Activated CD8-positive, alpha-beta T cell treated with anti-CD3 and anti-CD28 coated beads, Interleukin-2, amount 10 ng/mL, durations not matched to agents 7 days and 5 days (primary cell): ENCODE results near the gene CACNA1C. TPM values are rescaled to one million over a fixed set of nuclear protein-coding genes. Genes with fewer than 3 reads are reported as not detected.

Source experiments
- ATAC-seq: fragments of 150-1000 bp; cut with Tn5 transposase; one replicate; pipeline ENCODE4 v1.10.0; 2021; ENCODE audit warnings: moderate library complexity
- CTCF ChIA-PET: fragments of 350-600 bp; sonication (Branson Sonifier 250); formaldehyde crosslinking; loops from one replicate; lab custom pipeline; 2021; ENCODE audit warnings: antibody characterized with exemption; lab: Charles Lee
- POLR2A ChIA-PET: fragments of 350-600 bp; sonication (Branson Sonifier 250); formaldehyde crosslinking; loops from one replicate; lab custom pipeline; 2021; ENCODE audit warnings: antibody characterized with exemption; lab: Charles Lee
- DNase-seq: peaks from one replicate; pipeline ENCODE4 v3.0.0-alpha.2; 2020
- H3K27ac Mint-ChIP-seq: one replicate; pipeline ENCODE4 v1.8.0; 2021; ENCODE audit warnings: mild to moderate bottlenecking, mixed read lengths
- H3K27me3 Mint-ChIP-seq: one replicate; pipeline ENCODE4 v1.8.0; 2021; ENCODE audit warnings: low read depth, mixed read lengths
- H3K36me3 Mint-ChIP-seq: one replicate; pipeline ENCODE4 v1.8.0; 2021; ENCODE audit warnings: low read depth, mixed read lengths
- H3K4me1 Mint-ChIP-seq: one replicate; pipeline ENCODE4 v1.8.0; 2021; ENCODE audit warnings: low read depth, mixed read lengths
- H3K4me3 Mint-ChIP-seq: one replicate; pipeline ENCODE4 v1.8.0; 2021; ENCODE audit warnings: mild to moderate bottlenecking, mixed read lengths
- H3K9me3 Mint-ChIP-seq: one replicate; pipeline ENCODE4 v1.8.0; 2022; ENCODE audit warnings: mixed read lengths; ENCODE audit not compliant: insufficient read depth
- total RNA-seq, 2 experiments: library from RNA; stranded (reverse); gene quantifications; one replicate each; pipeline ENCODE4 v1.2.3, GENCODE V29; 2021

CACNA1C gene
- total RNA-seq, 2 experiments from 2014 or later = 0.08 TPM

DNA sequence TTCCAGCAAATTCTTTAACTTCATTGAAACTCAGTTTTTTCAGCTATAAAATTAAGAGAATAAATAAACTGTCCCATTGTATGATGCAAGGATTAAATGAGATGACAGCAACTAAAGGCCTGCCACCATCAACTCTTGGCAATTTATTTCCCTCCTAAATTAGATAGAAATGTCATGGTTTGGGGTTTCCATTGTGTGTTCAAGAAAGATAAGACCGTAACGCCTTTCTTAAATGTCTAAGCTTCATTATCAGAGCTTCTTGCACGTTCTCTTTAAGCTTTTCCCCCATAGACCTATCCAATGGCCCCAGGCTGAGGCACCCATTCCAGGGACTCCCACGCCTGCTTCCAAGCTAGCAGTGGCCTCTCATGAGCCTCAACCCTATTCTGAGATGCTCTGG, 281.9 kb downstream of the CACNA1C start:
- Mint-ChIP-seq H3K4me1 (no peaks in the 10 kb centered on the region), H3K27me3 (peaks cover 5% of the 10 kb centered on the region), H3K4me3 (no peak overlapping the region), H3K9me3 (no peaks in the 10 kb centered on the region), H3K36me3 (no peaks in the 10 kb centered on the region), H3K27ac (no peak overlapping the region)
- POLR2A ChIA-PET = no interaction called here
- ATAC-seq = no peak
- CTCF ChIA-PET = no interaction called here
- no peak for DNase-seq

DNA sequence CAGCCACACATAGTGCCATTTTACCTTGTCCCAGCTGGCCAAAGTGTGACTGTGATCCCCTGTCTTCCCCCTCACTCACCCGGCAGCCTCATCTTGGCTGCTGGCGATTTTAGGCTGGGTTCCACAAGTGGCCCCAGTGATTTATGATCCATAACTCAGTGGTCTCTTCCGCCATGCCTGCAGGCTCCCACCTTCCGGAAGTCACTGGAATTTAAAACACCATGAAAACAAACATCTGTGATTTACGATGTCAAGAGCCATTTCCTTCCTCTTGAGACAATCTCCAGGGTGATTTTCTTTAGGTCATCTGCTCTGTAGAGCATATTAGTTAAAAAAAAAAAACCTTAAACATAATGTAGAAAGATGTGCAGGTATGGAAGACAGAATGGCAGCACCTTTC, 282.3 kb downstream of the CACNA1C start:
- POLR2A ChIA-PET = no interaction called here
- H3K27ac Mint-ChIP-seq = no peak overlapping the region
- peaks cover 5% of the 10 kb centered on the region for H3K27me3 Mint-ChIP-seq
- H3K4me3 Mint-ChIP-seq = no peak overlapping the region
- no peaks in the 10 kb centered on the region for H3K9me3 Mint-ChIP-seq
- CTCF ChIA-PET = no interaction called here
- ATAC-seq (no peak), DNase-seq (no peak)
- no peaks in the 10 kb centered on the region for H3K4me1 Mint-ChIP-seq
- no peaks in the 10 kb centered on the region for H3K36me3 Mint-ChIP-seq

DNA sequence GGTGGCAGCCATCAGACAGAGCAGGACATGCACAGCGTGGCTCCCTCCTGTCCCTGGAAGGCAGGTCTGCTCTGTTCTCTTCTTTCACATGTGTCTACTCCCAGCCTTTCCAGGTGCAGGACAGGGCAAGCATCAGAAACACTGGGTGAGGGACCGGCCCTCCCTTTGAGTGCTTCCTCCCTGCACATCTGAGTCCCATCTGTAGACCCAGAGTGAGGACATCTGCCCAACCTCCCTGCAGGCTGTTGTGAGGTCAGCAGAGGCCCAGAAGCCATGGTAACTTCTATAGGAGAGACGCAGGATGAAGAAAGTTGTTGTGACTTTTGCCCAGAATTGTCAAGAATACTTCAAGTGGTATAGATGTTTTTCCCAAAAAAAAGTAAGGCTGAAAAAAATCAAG, 282.7 kb downstream of the CACNA1C start:
- DNase-seq = no peak
- H3K27ac Mint-ChIP-seq = no peak overlapping the region
- no peaks in the 10 kb centered on the region for H3K36me3 Mint-ChIP-seq
- no peaks in the 10 kb centered on the region for H3K4me1 Mint-ChIP-seq
- H3K27me3 Mint-ChIP-seq = peaks cover 5% of the 10 kb centered on the region
- no peak overlapping the region for H3K4me3 Mint-ChIP-seq
- CTCF ChIA-PET = no interaction called here
- POLR2A ChIA-PET = no interaction called here
- ATAC-seq = no peak
- H3K9me3 Mint-ChIP-seq = no peaks in the 10 kb centered on the region

DNA sequence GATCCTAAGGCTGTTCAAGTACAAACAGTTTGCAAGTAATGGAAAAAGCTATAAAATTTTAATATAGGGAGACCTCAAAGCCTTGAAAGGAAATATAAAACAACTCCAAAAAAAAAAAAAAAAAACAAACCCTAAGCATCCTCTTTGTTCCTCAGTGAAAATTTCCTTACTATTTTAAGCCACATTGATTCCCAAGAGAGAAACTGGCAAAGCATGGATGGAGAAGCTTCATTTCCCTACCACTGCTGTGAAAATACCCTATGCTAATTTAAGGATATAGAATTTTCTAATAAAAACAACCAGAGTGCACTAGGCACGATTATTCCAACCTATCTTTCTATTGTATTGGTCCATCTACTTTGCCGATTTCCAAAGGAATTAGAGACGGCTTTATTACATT, 283.1 kb downstream of the CACNA1C start:
- CTCF ChIA-PET = no interaction called here
- ATAC-seq = no peak
- Mint-ChIP-seq H3K4me3 (no peak overlapping the region), H3K27me3 (peaks cover 5% of the 10 kb centered on the region), H3K9me3 (no peaks in the 10 kb centered on the region), H3K4me1 (no peaks in the 10 kb centered on the region), H3K27ac (no peak overlapping the region), H3K36me3 (no peaks in the 10 kb centered on the region)
- POLR2A ChIA-PET = no interaction called here
- DNase-seq = no peak

DNA sequence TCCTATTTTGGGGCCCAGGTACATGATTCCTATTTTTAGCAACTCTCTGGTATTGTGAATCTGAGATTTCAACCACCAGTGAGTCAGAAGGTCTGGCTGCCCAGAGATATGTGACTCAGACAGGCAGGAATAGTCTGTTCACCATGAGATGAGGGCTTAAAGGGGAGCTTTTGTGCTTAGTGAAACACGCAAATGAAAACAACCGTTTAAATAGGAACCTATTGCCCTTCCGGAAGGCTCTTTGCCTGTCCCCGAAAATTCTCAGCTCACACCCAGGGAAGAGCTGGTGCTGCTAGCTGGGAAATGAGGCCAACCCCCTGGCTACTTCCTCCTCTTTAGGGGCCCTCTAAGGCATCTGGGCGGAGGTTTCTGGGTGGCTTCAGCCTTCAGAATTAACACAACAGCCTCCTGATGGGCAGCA, 283.6 kb downstream of the CACNA1C start:
- peaks cover 5% of the 10 kb centered on the region for H3K27me3 Mint-ChIP-seq
- H3K36me3 Mint-ChIP-seq = no peaks in the 10 kb centered on the region
- H3K4me1 Mint-ChIP-seq = no peaks in the 10 kb centered on the region
- no peak overlapping the region for H3K4me3 Mint-ChIP-seq
- ATAC-seq (no peak), DNase-seq (no peak)
- no peaks in the 10 kb centered on the region for H3K9me3 Mint-ChIP-seq
- H3K27ac Mint-ChIP-seq = no peak overlapping the region
- CTCF ChIA-PET = no interaction called here
- POLR2A ChIA-PET = no interaction called here

DNA sequence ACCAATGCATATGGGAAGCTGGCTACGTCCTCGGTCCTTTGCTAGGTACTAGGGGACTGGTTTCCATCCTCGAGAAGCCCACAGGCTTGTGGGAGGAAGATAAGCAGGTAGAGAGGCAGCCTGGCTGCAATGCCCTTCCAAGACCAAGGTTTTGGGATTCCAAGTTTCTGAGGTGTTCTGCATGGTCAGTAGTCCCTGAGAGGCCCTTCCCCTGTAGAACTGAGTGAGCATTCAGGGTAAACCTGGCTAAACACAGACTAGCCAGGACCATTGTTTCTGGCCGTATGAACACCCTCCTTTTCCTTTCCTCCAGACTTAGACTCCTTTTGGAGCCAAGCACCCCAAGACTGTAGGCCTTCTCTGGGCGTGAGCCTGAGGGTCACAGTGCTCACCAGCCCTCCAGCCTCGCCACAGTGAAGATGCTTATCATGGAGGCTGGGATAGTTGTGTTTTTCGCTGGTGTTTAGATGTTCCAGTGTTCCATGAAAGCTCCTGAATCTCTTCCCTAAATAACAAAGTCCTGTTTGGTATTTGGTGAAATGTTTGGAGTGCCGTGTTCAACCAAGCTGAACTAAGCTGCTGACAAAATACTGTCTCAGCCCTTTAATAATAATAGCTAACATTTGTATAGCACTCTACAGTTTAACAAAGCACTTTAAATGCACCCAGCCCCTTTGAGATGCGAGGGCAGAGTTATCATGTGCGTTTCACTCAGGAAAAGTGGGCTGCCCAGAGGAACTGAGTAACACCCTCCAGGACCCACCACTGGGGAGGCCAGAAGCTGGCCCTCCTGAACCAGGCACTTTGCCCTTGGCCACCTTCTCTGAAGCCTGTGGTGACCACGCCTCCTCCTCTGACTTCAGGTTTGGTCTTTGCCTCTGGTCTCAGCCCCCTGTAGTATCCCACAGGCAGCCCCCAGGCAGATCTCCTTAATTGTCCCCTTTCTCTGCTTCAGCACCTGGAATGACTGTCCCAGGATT, 284.5 kb downstream of the CACNA1C start:
- DNase-seq = no peak
- no peaks in the 10 kb centered on the region for H3K4me1 Mint-ChIP-seq
- CTCF ChIA-PET = no interaction called here
- no peak overlapping the region for H3K4me3 Mint-ChIP-seq
- H3K27me3 Mint-ChIP-seq = peaks cover 8% of the 10 kb centered on the region
- no peak overlapping the region for H3K27ac Mint-ChIP-seq
- H3K9me3 Mint-ChIP-seq = no peaks in the 10 kb centered on the region
- no peak for ATAC-seq
- H3K36me3 Mint-ChIP-seq = no peaks in the 10 kb centered on the region
- POLR2A ChIA-PET = no interaction called here

DNA sequence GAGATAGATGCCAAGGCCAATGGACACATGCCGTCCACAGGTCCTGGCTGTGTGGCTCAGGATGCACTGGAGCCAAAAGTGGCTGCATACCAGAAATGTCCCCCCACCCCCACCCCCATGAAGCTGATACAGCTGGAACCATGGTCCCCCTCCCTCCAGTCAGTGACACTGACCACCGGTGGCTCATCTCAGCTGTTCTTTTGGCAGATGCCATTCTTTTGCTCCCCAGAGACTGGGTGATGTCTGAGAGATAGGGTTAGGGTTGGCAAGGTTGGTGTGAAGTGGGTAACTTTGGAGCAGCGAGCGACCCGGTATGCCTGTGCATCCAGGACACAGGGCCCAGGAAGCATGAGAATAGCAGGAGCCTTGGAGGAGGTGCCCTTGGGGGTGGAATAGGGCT, 285.6 kb downstream of the CACNA1C start:
- no peaks in the 10 kb centered on the region for H3K9me3 Mint-ChIP-seq
- peaks cover 11% of the 10 kb centered on the region for H3K27me3 Mint-ChIP-seq
- no peaks in the 10 kb centered on the region for H3K4me1 Mint-ChIP-seq
- CTCF ChIA-PET = no interaction called here
- POLR2A ChIA-PET = no interaction called here
- no peak overlapping the region for H3K4me3 Mint-ChIP-seq
- no peaks in the 10 kb centered on the region for H3K36me3 Mint-ChIP-seq
- no peak for DNase-seq
- no peak for ATAC-seq
- H3K27ac Mint-ChIP-seq = no peak overlapping the region

DNA sequence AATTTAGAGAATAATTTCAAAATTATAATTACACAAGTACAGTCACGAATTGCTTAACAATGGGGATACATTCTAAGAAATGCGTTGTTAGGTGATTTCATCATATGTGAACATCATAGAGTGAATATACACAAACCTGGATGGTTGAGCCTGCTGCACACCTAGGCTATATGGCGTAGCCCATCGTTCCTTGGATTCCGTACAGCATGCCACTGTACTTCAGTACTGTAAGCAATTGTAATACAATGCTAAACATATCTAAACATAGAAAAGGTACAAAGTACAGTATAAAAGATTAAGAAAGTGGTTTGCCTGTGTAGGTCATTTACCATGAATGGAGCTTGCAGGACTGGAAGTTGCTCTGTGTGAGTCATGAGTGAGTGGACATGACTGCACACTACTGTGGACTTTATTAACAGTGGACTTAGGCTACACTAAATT, 286.2 kb downstream of the CACNA1C start:
- DNase-seq (no peak), ATAC-seq (no peak)
- ChIA-PET POLR2A (no interaction called here), CTCF (no interaction called here)
- no peaks in the 10 kb centered on the region for H3K36me3 Mint-ChIP-seq
- no peak overlapping the region for H3K27ac Mint-ChIP-seq
- no peaks in the 10 kb centered on the region for H3K4me1 Mint-ChIP-seq
- H3K4me3 Mint-ChIP-seq = no peak overlapping the region
- peaks cover 15% of the 10 kb centered on the region for H3K27me3 Mint-ChIP-seq
- H3K9me3 Mint-ChIP-seq = no peaks in the 10 kb centered on the region

DNA sequence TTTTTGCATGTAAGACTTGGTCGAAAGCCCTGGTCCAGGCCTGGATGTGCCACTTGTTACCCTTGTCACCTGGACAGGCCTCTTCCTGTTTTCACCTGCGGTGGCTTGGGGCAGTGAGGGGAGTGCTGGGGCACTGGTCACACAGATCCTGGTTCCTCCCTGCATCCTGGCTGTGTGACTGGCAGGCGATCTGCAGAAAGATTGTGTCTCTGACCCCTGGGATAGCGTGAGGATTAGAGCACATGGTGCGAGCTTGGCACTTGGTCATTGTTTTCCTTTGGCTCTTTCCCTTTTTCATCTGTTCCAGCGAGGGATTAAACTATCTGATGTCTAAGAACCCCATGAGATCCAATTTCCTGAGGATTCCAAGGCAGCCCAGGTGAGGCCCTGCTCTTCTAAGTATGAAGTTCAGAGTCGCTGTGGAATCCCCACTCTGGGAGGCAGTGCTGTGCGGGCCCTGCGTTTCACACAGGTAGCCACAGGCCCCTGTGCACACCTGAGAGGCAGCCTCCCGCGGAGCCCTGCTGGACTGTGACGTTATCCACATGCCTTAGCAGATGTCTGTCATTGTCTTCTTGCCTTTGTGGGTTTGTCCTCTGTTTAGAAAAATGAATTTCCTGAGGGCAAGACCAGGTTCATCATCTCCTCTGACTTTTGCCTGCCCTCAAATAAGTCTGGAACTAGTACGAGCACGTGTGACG, 288.4 kb downstream of the CACNA1C start:
- H3K27me3 Mint-ChIP-seq = peaks cover 13% of the 10 kb centered on the region
- H3K4me3 Mint-ChIP-seq = no peak overlapping the region
- no peaks in the 10 kb centered on the region for H3K9me3 Mint-ChIP-seq
- no peaks in the 10 kb centered on the region for H3K36me3 Mint-ChIP-seq
- ChIA-PET CTCF (no interaction called here), POLR2A (no interaction called here)
- no peak overlapping the region for H3K27ac Mint-ChIP-seq
- DNase-seq (no peak), ATAC-seq (no peak)
- no peaks in the 10 kb centered on the region for H3K4me1 Mint-ChIP-seq

DNA sequence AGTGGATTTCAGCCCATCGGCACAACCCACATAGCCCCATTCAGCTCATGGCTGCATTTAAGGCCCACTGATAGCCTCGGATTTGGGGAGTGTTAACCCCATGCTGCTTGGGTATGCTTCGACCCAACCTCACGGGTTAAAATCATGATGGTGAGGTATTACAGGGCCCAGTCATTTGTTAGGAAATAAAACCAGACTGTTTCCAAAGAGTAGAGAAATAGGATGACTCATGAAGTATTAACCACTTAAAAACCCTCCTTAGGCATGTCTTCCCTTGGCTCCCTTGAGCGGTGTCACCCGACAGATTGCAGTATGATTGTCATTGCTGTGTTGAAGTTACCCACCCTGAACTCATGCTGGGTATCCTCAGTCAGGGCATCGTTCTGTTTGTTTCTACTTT, 289.1 kb downstream of the CACNA1C start:
- POLR2A ChIA-PET = no interaction called here
- no peak overlapping the region for H3K4me3 Mint-ChIP-seq
- no peak overlapping the region for H3K27ac Mint-ChIP-seq
- H3K27me3 Mint-ChIP-seq = peaks cover 11% of the 10 kb centered on the region
- H3K36me3 Mint-ChIP-seq = no peaks in the 10 kb centered on the region
- CTCF ChIA-PET = no interaction called here
- H3K4me1 Mint-ChIP-seq = no peaks in the 10 kb centered on the region
- no peaks in the 10 kb centered on the region for H3K9me3 Mint-ChIP-seq
- ATAC-seq = no peak
- no peak for DNase-seq

DNA sequence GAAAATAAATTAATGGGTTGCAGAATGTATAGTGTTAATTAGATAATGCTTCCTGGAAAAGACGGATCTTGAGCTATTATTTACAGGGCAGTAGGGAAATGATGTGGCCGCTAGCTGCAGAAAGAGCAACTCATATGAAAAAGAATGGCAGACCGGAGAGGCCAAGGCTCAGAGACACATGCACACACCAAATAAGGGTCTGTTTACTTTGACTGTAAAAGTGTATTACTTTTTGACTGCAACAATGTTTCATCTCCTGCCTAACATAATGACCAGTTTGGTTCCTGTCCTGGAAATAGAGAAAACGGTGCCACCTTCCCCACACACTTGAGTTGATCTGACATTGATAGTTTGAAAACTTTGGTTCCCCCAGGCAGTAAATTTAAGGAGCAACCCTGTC, 290.9 kb downstream of the CACNA1C start:
- ChIA-PET POLR2A (no interaction called here), CTCF (no interaction called here)
- Mint-ChIP-seq H3K4me1 (no peaks in the 10 kb centered on the region), H3K36me3 (no peaks in the 10 kb centered on the region), H3K27ac (no peak overlapping the region), H3K9me3 (no peaks in the 10 kb centered on the region), H3K4me3 (no peak overlapping the region), H3K27me3 (peaks cover 11% of the 10 kb centered on the region)
- DNase-seq = no peak
- ATAC-seq = no peak

DNA sequence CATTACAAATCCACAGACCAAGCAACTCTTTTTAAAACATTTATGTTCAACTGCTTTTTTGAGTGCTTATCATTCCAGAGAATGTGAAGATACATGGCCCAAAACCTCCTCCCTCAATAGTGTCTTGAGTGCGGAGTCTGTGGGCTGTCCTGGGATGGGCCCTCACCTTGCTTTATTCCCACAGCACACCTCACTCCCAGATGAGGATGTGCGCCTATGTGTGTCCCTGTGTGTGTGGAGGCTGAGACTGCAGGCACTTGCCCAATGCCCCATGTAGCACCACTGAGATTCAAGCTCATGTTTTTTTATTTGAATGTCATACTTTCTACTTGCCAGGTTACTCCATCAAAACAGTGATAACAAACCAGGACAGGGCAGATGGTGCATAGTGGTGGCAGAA, 291.7 kb downstream of the CACNA1C start:
- no peaks in the 10 kb centered on the region for H3K4me1 Mint-ChIP-seq
- no peaks in the 10 kb centered on the region for H3K9me3 Mint-ChIP-seq
- peaks cover 11% of the 10 kb centered on the region for H3K27me3 Mint-ChIP-seq
- no peaks in the 10 kb centered on the region for H3K36me3 Mint-ChIP-seq
- H3K4me3 Mint-ChIP-seq = no peak overlapping the region
- no peak for ATAC-seq
- CTCF ChIA-PET = no interaction called here
- POLR2A ChIA-PET = no interaction called here
- DNase-seq = no peak
- no peak overlapping the region for H3K27ac Mint-ChIP-seq
